Bronchial epithelial cell (primary cell): ENCODE measurements around the gene GRIK4. TPM values are rescaled to one million over a fixed set of nuclear protein-coding genes. Genes with fewer than 3 reads are reported as not detected.
A peak's percentile ranks its signal among the peaks of the same experiment; 100 is the strongest.

Source experiments
- DNase-seq: peaks from one replicate; pipeline ENCODE4 v3.0.0-alpha.2; 2010; ENCODE audit warnings: low read depth
- FAIRE-seq: peaks from 2 replicates; lab custom pipeline; 2011; peaks lifted over from hg19 to GRCh38; lab: Jason Lieb, UNC
- H3K27me3 ChIP-seq: 2 replicates; pipeline ENCODE4 v1.5.1; 2011; ENCODE audit warnings: low read length; ENCODE audit not compliant: control insufficient read depth, insufficient read depth
- H3K36me3 ChIP-seq: 2 replicates; pipeline ENCODE4 v1.5.1; 2011; ENCODE audit warnings: low read length; ENCODE audit not compliant: control insufficient read depth, insufficient read depth
- H3K4me3 ChIP-seq: 2 replicates; pipeline ENCODE4 v1.5.1; 2011; ENCODE audit warnings: mild to moderate bottlenecking, low read depth, low read length, control low read depth
- CTCF ChIP-seq: IDR thresholded peaks from 2 replicates; pipeline ENCODE4 v1.5.1; 2011; ENCODE audit warnings: mild to moderate bottlenecking, moderate library complexity, low read length, control low read depth, inconsistent platforms; ENCODE audit not compliant: insufficient read depth, severe bottlenecking
- total RNA-seq: library from RNA; depleted of rRNA; stranded (reverse); fragments of >200 nt; gene quantifications from 2 replicates; pipeline ENCODE4 v1.2.1, GENCODE V29; 2014

GRIK4 gene, protein sequence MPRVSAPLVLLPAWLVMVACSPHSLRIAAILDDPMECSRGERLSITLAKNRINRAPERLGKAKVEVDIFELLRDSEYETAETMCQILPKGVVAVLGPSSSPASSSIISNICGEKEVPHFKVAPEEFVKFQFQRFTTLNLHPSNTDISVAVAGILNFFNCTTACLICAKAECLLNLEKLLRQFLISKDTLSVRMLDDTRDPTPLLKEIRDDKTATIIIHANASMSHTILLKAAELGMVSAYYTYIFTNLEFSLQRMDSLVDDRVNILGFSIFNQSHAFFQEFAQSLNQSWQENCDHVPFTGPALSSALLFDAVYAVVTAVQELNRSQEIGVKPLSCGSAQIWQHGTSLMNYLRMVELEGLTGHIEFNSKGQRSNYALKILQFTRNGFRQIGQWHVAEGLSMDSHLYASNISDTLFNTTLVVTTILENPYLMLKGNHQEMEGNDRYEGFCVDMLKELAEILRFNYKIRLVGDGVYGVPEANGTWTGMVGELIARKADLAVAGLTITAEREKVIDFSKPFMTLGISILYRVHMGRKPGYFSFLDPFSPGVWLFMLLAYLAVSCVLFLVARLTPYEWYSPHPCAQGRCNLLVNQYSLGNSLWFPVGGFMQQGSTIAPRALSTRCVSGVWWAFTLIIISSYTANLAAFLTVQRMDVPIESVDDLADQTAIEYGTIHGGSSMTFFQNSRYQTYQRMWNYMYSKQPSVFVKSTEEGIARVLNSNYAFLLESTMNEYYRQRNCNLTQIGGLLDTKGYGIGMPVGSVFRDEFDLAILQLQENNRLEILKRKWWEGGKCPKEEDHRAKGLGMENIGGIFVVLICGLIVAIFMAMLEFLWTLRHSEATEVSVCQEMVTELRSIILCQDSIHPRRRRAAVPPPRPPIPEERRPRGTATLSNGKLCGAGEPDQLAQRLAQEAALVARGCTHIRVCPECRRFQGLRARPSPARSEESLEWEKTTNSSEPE
- not detected in 2 replicates for total RNA-seq

DNA sequence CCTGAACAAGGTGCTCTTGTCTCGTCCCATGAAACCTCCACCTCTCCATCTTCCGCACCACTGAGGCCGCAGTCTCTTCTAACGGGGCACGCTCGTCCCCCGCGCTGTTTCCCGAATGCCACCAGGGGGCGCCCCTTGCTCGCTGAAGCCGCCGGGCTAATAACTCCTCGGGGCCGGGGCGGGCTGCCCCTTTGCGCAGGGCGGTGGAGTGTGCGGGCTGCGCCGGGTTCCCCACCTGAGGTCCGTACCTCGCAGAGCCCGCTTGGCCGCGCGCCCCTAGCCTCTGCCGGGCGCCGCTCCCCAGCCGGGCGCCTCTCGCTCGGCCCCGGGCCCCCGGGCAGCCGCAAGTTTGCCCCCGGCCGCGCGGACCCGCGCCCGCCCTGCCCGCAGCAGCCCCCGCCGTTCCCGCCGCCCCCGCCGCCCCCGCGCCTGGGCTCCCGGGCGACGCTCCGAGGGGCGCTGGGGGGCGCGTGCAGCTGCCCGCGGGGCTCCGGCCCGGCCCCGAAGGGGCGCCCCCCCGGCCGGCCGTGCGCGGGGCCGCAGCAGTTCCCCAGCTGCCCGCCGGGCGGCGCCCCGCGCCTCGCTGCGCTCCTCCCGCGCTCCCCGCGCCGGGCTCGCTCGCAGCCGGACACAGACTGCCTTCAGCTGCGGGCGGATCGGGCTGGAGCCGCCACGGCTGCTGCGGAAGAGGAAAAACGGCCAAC, at the start of gene GRIK4:
Gene GRIK4 (plus strand): TSS at position 633 of the 704 bp plus-strand sequence. CDS start 148,571 bp downstream, outside the sequence.
- Histone ChIP-seq H3K4me3 (peak within 1 kb of the TSS; percentile 27), H3K36me3 (no peaks in the 10 kb centered on the region), H3K27me3 (peaks cover 15% of the 10 kb centered on the region)
- FAIRE-seq, result no peak
- DNase-seq, result peak; percentile 37
- peak; percentile 91 for TF ChIP-seq CTCF

DNA sequence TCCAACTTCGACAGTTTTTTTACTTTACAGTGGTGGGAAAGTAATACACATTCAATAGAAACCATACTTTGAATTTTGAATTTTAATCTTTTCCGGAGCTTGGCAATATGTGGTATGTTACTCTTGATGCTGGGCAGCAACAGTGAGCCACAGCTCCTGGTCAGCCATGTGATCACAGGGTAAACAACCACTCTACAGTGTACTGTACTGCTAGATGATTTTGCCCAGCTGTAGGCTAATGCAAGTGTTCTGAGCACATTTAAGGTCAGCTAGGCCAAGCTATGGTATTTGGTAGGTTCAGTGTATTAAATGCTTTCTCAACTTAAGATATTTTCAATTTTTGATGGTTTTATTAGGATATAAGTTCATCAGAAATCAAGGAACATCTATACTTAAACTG, 48.7 kb upstream of the GRIK4 start:
- FAIRE-seq (no peak), DNase-seq (no peak)
- no peak for TF ChIP-seq CTCF
- Histone ChIP-seq H3K27me3 (no peaks in the 10 kb centered on the region), H3K4me3 (no peak overlapping the region), H3K36me3 (peaks cover 10% of the 10 kb centered on the region)

DNA sequence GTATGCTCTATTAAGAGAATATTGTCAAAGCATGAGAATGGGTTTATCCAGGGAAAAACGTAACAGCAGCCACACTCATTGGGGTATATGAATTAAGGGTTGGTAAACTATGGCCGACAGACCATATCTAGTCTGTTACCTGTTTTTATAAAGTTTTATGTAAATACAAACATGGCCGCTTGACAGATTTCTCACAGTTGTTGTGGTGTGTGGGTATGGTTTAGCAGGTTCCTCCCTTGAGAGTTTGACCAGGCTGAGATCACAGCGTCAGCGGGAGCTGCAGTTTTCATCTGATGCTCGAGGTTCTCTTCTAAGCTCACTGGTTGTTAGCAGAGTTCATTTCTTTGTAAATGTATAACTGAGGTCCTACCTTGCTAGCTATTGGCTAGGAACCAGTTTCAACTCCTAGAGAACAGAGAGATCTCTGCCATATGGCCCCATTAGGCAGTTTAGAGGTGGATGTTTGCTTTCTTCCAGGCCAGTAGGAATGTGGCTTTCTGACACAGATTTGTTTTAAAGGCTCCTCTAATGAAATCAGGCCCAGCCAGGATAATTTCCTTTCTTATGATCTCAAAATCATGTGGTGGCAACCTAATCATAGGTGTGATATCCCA, 45.5 kb upstream of the GRIK4 start:
- peaks cover 13% of the 10 kb centered on the region for H3K36me3 ChIP-seq
- H3K4me3 ChIP-seq, result no peak overlapping the region
- no peak for DNase-seq
- H3K27me3 ChIP-seq, result no peaks in the 10 kb centered on the region
- FAIRE-seq, result no peak
- TF ChIP-seq CTCF, result no peak

- H3K4me3 ChIP-seq, result no peak overlapping the region
- DNase-seq, result no peak
- TF ChIP-seq CTCF, result no peak
- peaks cover 10% of the 10 kb centered on the region for H3K36me3 ChIP-seq
- H3K27me3 ChIP-seq, result no peaks in the 10 kb centered on the region
- no peak for FAIRE-seq
These were observed 43.9 kb upstream of the GRIK4 start for GRCh38 chr11:120467627-120468026.

DNA sequence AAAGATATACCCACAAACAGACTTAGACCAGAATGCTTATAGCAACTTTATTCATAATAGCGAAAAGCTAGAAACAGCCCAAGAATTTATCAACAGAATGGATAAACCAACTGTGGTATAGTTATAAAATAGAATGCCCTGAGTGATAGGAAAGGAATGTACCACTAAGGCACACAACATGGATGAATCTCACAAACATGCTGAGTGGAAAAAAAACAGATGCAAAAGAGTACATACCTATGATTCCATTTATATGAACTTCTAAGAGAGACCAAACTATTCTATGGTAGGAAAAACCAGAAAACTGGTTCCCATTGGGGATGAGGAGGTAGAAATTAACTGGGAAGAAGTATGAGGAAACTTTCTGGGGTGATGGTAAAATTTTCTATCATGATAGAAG, 40.4 kb upstream of the GRIK4 start:
- no peak overlapping the region for H3K4me3 ChIP-seq
- no peak for FAIRE-seq
- H3K27me3 ChIP-seq, result no peaks in the 10 kb centered on the region
- H3K36me3 ChIP-seq, result peaks cover 10% of the 10 kb centered on the region
- peak; percentile 24 for DNase-seq
- no peak for TF ChIP-seq CTCF
